Body of pancreas (tissue), 4 donors: ENCODE results near the gene SOCS2.
"Not testable (repeated sequence)": the region's sequence is repeated elsewhere in the genome, so short reads cannot be mapped to it uniquely, and the experiment has no call there.

ENCODE experiments used
- POLR2A ChIP-seq, 3 donors: fragments of 450-650 bp; IDR thresholded peaks; one replicate each; pipeline ENCODE4 v1.6.1; 2016; ENCODE audit warnings: antibody characterized with exemption in 3 of 3, mild to moderate bottlenecking in 2 of 3
- TF ChIP-seq, protein P1 (sequence below), 7 experiments: fragments of 450-650 bp in 4 of 7; fragments of 200-600 bp in 3 of 7; sonication (generic) in 3 of 7; IDR thresholded peaks; one replicate each; pipeline ENCODE4 v1.5.1; 2016 to 2019; ENCODE audit warnings: antibody characterized with exemption in 7 of 7

GRCh38 chr12:93558685-93559084 lies 13.8 kb upstream of the SOCS2 start:
- TF ChIP-seq, protein P1, sequence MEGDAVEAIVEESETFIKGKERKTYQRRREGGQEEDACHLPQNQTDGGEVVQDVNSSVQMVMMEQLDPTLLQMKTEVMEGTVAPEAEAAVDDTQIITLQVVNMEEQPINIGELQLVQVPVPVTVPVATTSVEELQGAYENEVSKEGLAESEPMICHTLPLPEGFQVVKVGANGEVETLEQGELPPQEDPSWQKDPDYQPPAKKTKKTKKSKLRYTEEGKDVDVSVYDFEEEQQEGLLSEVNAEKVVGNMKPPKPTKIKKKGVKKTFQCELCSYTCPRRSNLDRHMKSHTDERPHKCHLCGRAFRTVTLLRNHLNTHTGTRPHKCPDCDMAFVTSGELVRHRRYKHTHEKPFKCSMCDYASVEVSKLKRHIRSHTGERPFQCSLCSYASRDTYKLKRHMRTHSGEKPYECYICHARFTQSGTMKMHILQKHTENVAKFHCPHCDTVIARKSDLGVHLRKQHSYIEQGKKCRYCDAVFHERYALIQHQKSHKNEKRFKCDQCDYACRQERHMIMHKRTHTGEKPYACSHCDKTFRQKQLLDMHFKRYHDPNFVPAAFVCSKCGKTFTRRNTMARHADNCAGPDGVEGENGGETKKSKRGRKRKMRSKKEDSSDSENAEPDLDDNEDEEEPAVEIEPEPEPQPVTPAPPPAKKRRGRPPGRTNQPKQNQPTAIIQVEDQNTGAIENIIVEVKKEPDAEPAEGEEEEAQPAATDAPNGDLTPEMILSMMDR (IDR thresholded peaks at IDR 0.05), result not testable (repeated sequence)
- not testable (repeated sequence) for TF ChIP-seq POLR2A (IDR thresholded peaks at IDR 0.05)
